ENCODE measurements around the gene CHMP2B. TPM values are rescaled to one million over a fixed set of nuclear protein-coding genes. Genes with fewer than 3 reads are reported as not detected.
"Not testable (repeated sequence)": the region's sequence is repeated elsewhere in the genome, so short reads cannot be mapped to it uniquely, and the experiment has no call there.

CHMP2B gene
- total and polyA plus RNA-seq, 4 donors, result 29.7 to 51.3 (median 45.9) TPM

DNA sequence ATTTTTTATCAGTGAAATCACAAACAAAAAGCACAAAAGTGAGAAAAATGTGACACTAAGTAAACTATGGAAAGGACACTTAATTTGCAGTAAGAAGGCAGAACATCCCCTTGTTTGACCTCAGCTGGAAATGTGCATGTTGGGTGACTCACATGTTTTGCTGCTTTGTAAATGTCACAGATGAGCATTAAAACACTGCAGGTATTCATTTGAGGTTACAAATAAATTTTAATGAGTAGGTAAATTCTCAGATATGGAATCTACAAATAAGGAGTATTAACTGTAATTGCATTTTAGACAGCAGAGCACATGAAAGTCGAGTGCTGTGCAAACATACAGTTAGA lies 20.3 kb downstream of the CHMP2B start:
- no peaks in the 10 kb centered on the region for H3K36me3 ChIP-seq (ENCODE audit: control insufficient read depth in 1 of 2, insufficient read depth in 2 of 2, low read length in 1 of 2)
- H3K4me3 ChIP-seq (ENCODE audit: low read length in 2 of 2), result no peak overlapping the region
- DNase-seq (no peak), ATAC-seq (ENCODE audit: low FRiP score) (no peak)
- no peak overlapping the region for H3K27ac ChIP-seq (ENCODE audit: low read depth in 1 of 2, low read length in 2 of 2)
- H3K9me3 ChIP-seq (ENCODE audit: control insufficient read depth, low read length), result no peaks in the 10 kb centered on the region
- intact Hi-C loops (cut with DNase I), result no loop called here
- WGBS, 2 donors, result 88 to 95% methylated on average over 1 of the region's 1 CpG
- no peaks in the 10 kb centered on the region for H3K27me3 ChIP-seq (ENCODE audit: control insufficient read depth in 1 of 2, insufficient read depth in 2 of 2, low read length in 1 of 2)
- H3K4me1 ChIP-seq (ENCODE audit: control insufficient read depth in 1 of 2, insufficient read depth in 2 of 2, low read length in 2 of 2), result no peaks in the 10 kb centered on the region

DNA sequence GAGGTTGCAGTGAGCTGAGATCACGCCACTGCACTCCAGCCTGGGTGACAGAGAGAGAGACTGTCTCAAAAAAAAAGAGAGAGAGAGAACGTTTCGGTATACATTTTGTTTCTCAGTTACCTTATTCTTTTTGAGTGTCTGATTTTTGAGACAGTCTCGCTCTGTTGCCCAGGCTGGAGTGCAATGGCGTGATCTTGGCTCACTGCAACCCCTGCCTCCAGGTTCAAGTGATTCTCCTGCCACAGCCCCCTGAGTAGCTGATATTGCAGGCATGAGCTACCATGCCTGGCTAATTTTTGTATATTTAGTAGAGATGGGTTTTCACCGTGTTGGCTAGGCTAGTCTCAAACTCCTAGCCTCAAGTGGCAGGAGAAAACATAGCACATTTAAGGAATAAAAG lies 21.1 kb downstream of the CHMP2B start:
- DNase-seq; H3K4me3 ChIP-seq (ENCODE audit: low read length in 2 of 2); H3K27me3 ChIP-seq (ENCODE audit: control insufficient read depth in 1 of 2, insufficient read depth in 2 of 2, low read length in 1 of 2); intact Hi-C loops (cut with DNase I); ATAC-seq (ENCODE audit: low FRiP score); H3K36me3 ChIP-seq (ENCODE audit: control insufficient read depth in 1 of 2, insufficient read depth in 2 of 2, low read length in 1 of 2); H3K9me3 ChIP-seq (ENCODE audit: control insufficient read depth, low read length); H3K4me1 ChIP-seq (ENCODE audit: control insufficient read depth in 1 of 2, insufficient read depth in 2 of 2, low read length in 2 of 2); H3K27ac ChIP-seq (ENCODE audit: low read depth in 1 of 2, low read length in 2 of 2): not testable (repeated sequence)
- 92 to 96% methylated on average over 6 of the region's 6 CpGs for WGBS, 2 donors

DNA sequence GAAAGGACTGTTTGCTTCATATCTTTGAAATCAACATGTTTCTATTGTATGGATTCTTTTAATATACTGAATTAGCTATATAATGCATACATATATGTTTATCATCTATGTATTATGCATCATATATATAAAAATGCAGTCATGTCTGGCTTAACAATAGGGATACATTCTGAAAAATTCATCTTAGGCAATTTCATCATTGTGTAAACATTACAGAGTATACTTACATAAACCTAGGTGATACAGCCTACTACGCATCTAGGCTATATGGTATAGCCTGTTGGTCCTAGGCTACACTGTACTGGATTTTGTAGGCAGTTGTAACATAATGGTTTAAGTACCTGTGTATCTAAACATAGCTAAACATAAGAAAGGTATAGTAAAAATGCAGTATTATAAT lies 21.7 kb downstream of the CHMP2B start:
- Histone ChIP-seq H3K27ac (ENCODE audit: low read depth in 1 of 2, low read length in 2 of 2) (no peak overlapping the region), H3K9me3 (ENCODE audit: control insufficient read depth, low read length) (no peaks in the 10 kb centered on the region), H3K36me3 (ENCODE audit: control insufficient read depth in 1 of 2, insufficient read depth in 2 of 2, low read length in 1 of 2) (no peaks in the 10 kb centered on the region), H3K4me1 (ENCODE audit: control insufficient read depth in 1 of 2, insufficient read depth in 2 of 2, low read length in 2 of 2) (no peaks in the 10 kb centered on the region), H3K4me3 (ENCODE audit: low read length in 2 of 2) (no peak overlapping the region), H3K27me3 (ENCODE audit: control insufficient read depth in 1 of 2, insufficient read depth in 2 of 2, low read length in 1 of 2) (no peaks in the 10 kb centered on the region)
- intact Hi-C loops (cut with DNase I), result no loop called here
- WGBS, 2 donors, result 97% methylated on average over 1 of the region's 1 CpG
- ATAC-seq (ENCODE audit: low FRiP score) (no peak), DNase-seq (no peak)

DNA sequence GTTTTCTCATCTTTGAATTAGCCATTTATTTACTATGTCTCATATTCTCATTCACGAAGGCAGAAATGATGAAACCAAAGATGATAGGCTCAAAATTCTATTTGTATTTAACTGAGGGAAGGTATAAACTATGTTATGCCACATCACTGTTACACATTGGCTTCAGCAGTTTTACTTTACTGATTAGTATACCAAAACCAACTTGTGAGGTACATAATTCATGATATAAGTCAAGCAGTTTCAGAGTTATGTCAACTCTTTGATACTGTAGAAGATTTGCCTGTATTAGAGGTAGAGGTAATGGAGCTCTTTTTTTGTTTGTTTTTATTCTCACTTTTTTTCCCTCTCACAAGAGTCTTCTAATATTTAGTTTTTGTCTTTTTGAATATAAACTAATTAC lies 22.9 kb downstream of the CHMP2B start:
- Histone ChIP-seq H3K27me3 (ENCODE audit: control insufficient read depth in 1 of 2, insufficient read depth in 2 of 2, low read length in 1 of 2) (no peaks in the 10 kb centered on the region), H3K9me3 (ENCODE audit: control insufficient read depth, low read length) (no peaks in the 10 kb centered on the region), H3K4me3 (ENCODE audit: low read length in 2 of 2) (no peak overlapping the region), H3K27ac (ENCODE audit: low read depth in 1 of 2, low read length in 2 of 2) (no peak overlapping the region), H3K36me3 (ENCODE audit: control insufficient read depth in 1 of 2, insufficient read depth in 2 of 2, low read length in 1 of 2) (no peaks in the 10 kb centered on the region), H3K4me1 (ENCODE audit: control insufficient read depth in 1 of 2, insufficient read depth in 2 of 2, low read length in 2 of 2) (no peaks in the 10 kb centered on the region)
- 95 to 97% methylated on average over 1 of the region's 1 CpG for WGBS, 2 donors
- DNase-seq (no peak), ATAC-seq (ENCODE audit: low FRiP score) (no peak)
- intact Hi-C loops (cut with DNase I), result no loop called here

DNA sequence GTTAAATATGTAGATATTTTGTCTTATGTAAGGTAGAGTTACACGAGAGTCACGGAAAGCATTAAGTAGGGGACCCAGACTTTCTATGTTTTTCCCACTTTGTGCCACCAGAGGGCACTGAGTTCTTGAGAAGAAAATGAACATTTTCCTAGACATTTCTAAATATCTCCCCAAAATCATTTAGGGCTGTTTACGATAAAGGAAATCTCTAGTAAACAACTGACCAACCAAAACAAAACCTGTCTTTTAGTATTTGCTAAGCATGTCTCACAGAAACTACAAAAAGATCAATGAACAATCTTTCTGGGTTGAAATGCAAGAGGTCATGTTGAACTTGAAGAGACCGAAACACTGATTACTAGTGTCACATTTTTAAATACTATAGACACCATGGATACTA lies 33.2 kb downstream of the CHMP2B start:
- Histone ChIP-seq H3K27me3 (ENCODE audit: control insufficient read depth in 1 of 2, insufficient read depth in 2 of 2, low read length in 1 of 2) (no peaks in the 10 kb centered on the region), H3K4me3 (ENCODE audit: low read length in 2 of 2) (no peak overlapping the region), H3K4me1 (ENCODE audit: control insufficient read depth in 1 of 2, insufficient read depth in 2 of 2, low read length in 2 of 2) (no peaks in the 10 kb centered on the region), H3K27ac (ENCODE audit: low read depth in 1 of 2, low read length in 2 of 2) (no peak overlapping the region), H3K36me3 (ENCODE audit: control insufficient read depth in 1 of 2, insufficient read depth in 2 of 2, low read length in 1 of 2) (no peaks in the 10 kb centered on the region), H3K9me3 (ENCODE audit: control insufficient read depth, low read length) (no peaks in the 10 kb centered on the region)
- WGBS, 2 donors, result 35 to 36% methylated on average over 4 of the region's 4 CpGs
- DNase-seq (no peak), ATAC-seq (ENCODE audit: low FRiP score) (no peak)
- intact Hi-C loops (cut with DNase I), result no loop called here

DNA sequence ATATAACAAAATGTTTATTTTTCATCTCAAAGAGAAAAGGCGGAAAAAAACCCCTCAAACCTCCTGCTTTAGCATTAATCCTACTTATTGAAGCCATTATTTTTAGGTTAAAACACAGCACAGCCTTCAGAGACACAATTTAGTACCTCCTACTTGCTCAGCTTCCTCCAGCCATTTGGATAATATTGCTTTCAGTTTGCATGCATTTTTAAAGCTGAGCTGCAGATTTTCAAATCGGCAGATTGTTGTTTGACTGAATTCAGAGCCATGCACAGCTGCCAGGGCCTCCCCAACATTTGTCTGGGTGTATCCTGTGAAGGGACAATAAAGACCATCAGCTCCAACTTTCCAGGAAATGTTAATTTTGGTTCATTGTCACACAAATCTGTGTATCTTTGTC lies 34.8 kb downstream of the CHMP2B start:
- Histone ChIP-seq H3K27me3 (ENCODE audit: control insufficient read depth in 1 of 2, insufficient read depth in 2 of 2, low read length in 1 of 2) (no peaks in the 10 kb centered on the region), H3K9me3 (ENCODE audit: control insufficient read depth, low read length) (no peaks in the 10 kb centered on the region), H3K4me3 (ENCODE audit: low read length in 2 of 2) (no peak overlapping the region), H3K4me1 (ENCODE audit: control insufficient read depth in 1 of 2, insufficient read depth in 2 of 2, low read length in 2 of 2) (no peaks in the 10 kb centered on the region), H3K27ac (ENCODE audit: low read depth in 1 of 2, low read length in 2 of 2) (no peak overlapping the region), H3K36me3 (ENCODE audit: control insufficient read depth in 1 of 2, insufficient read depth in 2 of 2, low read length in 1 of 2) (no peaks in the 10 kb centered on the region)
- no peak for DNase-seq
- intact Hi-C loops (cut with DNase I), result no loop called here
- no peak for ATAC-seq (ENCODE audit: low FRiP score)
- 66 to 74% methylated on average over 2 of the region's 2 CpGs for WGBS, 2 donors

DNA sequence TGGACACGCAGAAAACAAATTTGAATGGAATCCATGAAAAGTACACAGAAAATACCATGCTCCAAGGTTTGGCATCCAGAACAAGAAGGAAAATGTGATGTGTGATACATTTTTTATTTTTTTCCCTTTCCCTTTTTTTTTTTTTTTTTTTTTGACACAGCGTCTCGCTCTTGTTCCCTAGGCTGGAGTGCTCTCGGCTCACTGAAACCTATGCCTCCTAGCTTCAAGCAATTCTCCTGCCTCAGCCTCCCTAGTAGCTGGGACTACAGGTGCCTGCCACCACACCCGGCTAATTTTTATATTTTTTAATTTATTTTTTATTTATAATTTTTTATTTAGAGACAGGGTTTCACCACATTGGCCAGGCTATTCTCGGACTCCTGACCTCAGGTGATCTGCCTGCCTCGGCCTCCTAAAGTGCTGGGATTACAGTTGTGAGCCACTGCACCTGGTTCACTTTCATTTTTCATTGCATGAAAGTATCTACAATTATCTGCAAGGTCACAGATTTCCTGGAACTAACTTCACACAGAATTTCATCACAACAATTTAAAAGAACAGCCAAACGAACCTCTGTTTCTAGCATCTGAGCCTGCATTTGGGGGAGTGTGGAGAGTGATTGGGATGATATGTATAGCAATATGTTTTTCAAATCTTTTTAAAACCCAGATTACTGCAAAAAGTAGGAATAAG lies 41.0 kb downstream of the CHMP2B start:
- intact Hi-C loops (cut with DNase I), result no loop called here
- Histone ChIP-seq H3K36me3 (ENCODE audit: control insufficient read depth in 1 of 2, insufficient read depth in 2 of 2, low read length in 1 of 2) (no peaks in the 10 kb centered on the region), H3K27me3 (ENCODE audit: control insufficient read depth in 1 of 2, insufficient read depth in 2 of 2, low read length in 1 of 2) (peaks cover 0 to 1% of the 10 kb centered on the region in 2 donors), H3K27ac (ENCODE audit: low read depth in 1 of 2, low read length in 2 of 2) (no peak overlapping the region), H3K9me3 (ENCODE audit: control insufficient read depth, low read length) (no peaks in the 10 kb centered on the region), H3K4me1 (ENCODE audit: control insufficient read depth in 1 of 2, insufficient read depth in 2 of 2, low read length in 2 of 2) (no peaks in the 10 kb centered on the region), H3K4me3 (ENCODE audit: low read length in 2 of 2) (no peak overlapping the region)
- no peak for DNase-seq
- WGBS, 2 donors, result 94 to 95% methylated on average over 8 of the region's 8 CpGs
- ATAC-seq (ENCODE audit: low FRiP score), result no peak

DNA sequence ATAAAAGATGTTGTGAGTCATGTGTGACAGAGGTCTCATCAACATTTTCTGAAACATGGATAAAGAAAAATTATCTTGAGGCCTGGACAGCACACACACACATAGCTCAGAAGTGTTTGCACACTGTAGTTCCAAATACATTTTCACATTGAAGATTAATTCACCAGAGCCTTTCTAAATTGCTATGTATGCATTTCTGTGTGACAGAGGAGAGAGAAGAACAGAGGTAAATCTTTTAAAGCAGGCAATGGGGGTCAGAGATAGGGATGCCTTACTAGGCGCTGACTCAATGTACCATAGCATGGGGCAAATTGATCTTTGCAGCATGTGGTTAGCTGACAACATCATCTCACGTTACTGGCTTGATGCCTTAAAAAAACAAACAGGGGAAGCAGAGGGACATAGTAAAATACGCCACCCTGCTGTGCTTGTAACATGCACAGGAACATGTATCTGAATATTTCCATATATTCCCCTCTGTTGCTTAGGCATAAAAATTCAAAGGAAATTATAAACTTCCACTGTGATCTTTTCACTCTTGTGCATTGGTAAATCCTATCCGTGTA lies 41.6 kb downstream of the CHMP2B start:
- 76 to 78% methylated on average over 4 of the region's 4 CpGs for WGBS, 2 donors
- H3K4me1 ChIP-seq (ENCODE audit: control insufficient read depth in 1 of 2, insufficient read depth in 2 of 2, low read length in 2 of 2), result no peaks in the 10 kb centered on the region
- intact Hi-C loops (cut with DNase I), result no loop called here

DNA sequence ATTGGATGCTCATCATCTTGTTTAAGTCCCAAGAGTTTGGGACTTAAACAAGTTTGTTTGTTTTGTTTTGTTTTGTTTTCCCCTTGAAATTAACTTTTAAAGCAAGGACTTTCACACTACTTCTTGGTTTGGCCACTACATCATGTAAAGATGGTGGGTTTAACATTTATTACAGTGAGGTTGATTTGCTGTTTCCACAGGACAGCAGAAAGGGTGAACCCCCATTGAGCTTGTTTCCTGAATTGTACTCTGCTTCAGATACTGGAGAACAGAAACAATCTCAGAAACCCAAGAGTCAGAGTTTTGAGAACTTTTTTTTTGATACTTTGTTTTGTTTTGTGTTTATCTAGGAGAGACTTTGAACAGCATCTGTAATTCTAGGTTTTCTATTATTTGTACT lies 42.6 kb downstream of the CHMP2B start:
- Histone ChIP-seq H3K4me3 (ENCODE audit: low read length in 2 of 2) (no peak overlapping the region), H3K27ac (ENCODE audit: low read depth in 1 of 2, low read length in 2 of 2) (no peak overlapping the region), H3K9me3 (ENCODE audit: control insufficient read depth, low read length) (no peaks in the 10 kb centered on the region), H3K36me3 (ENCODE audit: control insufficient read depth in 1 of 2, insufficient read depth in 2 of 2, low read length in 1 of 2) (no peaks in the 10 kb centered on the region), H3K4me1 (ENCODE audit: control insufficient read depth in 1 of 2, insufficient read depth in 2 of 2, low read length in 2 of 2) (no peaks in the 10 kb centered on the region), H3K27me3 (ENCODE audit: control insufficient read depth in 1 of 2, insufficient read depth in 2 of 2, low read length in 1 of 2) (peaks cover 0 to 1% of the 10 kb centered on the region in 2 donors)
- DNase-seq, result no peak
- ATAC-seq (ENCODE audit: low FRiP score), result no peak
- intact Hi-C loops (cut with DNase I), result no loop called here

More for the DNA sequence above, 41.6 kb downstream of the CHMP2B start:
- ATAC-seq (ENCODE audit: low FRiP score) (no peak), DNase-seq (no peak)
- Histone ChIP-seq H3K36me3 (ENCODE audit: control insufficient read depth in 1 of 2, insufficient read depth in 2 of 2, low read length in 1 of 2) (no peaks in the 10 kb centered on the region), H3K27ac (ENCODE audit: low read depth in 1 of 2, low read length in 2 of 2) (no peak overlapping the region), H3K4me3 (ENCODE audit: low read length in 2 of 2) (no peak overlapping the region), H3K9me3 (ENCODE audit: control insufficient read depth, low read length) (no peaks in the 10 kb centered on the region), H3K27me3 (ENCODE audit: control insufficient read depth in 1 of 2, insufficient read depth in 2 of 2, low read length in 1 of 2) (peaks cover 0 to 1% of the 10 kb centered on the region in 2 donors)

Data from aorta (tissue), 5 donors.